NCI-H524 (cell line): ENCODE data around the gene TANGO2.
"Not testable (repeated sequence)": the region's sequence is repeated elsewhere in the genome, so short reads cannot be mapped to it uniquely, and the experiment has no call there.

ENCODE experiments used
- DNase-seq, 2 experiments: peaks; one replicate each; lab custom pipeline; 2025; lab: John Stamatoyannopoulos, UW

TANGO2 gene

GRCh38 chr22:20063271-20064139 lies 42.6 kb downstream of the TANGO2 start:
- DNase-seq = no peak

GRCh38 chr22:20064140-20064480 lies 43.2 kb downstream of the TANGO2 start:
- no peak for DNase-seq

GRCh38 chr22:20064545-20065262 lies 43.8 kb downstream of the TANGO2 start:
- DNase-seq = no peak

- DNase-seq = no peak
These were observed 45.1 kb downstream of the TANGO2 start for GRCh38 chr22:20065896-20066616.

- no peak for DNase-seq
These were observed 45.9 kb downstream of the TANGO2 start for GRCh38 chr22:20066617-20067383.

GRCh38 chr22:20067384-20067682 lies 46.4 kb downstream of the TANGO2 start:
- DNase-seq = not testable (repeated sequence)

GRCh38 chr22:20068640-20069039 lies 47.7 kb downstream of the TANGO2 start:
- no peak for DNase-seq

GRCh38 chr22:20069331-20070042 lies 48.6 kb downstream of the TANGO2 start:
- no peak for DNase-seq

- no peak for DNase-seq
These were observed 50.6 kb downstream of the TANGO2 start for GRCh38 chr22:20071524-20071972.

GRCh38 chr22:20076627-20077172 lies 55.8 kb downstream of the TANGO2 start:
- no peak for DNase-seq

- DNase-seq = peak; percentile 87 to 94
These were observed 59.0 kb downstream of the TANGO2 start, which contains the start of gene DGCR8 for GRCh38 chr22:20079745-20080444. Gene DGCR8, plus strand, starts transcription at chr22:20080241. Its CDS starts 5,723 bp downstream, at chr22:20085964.

GRCh38 chr22:20080445-20080775 lies 59.5 kb downstream of the TANGO2 start:
- peak; percentile 49 to 60 for DNase-seq

GRCh38 chr22:20080776-20081654 lies 60.1 kb downstream of the TANGO2 start:
- DNase-seq = no peak

GRCh38 chr22:20083157-20083890 lies 62.4 kb downstream of the TANGO2 start:
- no peak for DNase-seq

GRCh38 chr22:20083891-20084546 lies 63.1 kb downstream of the TANGO2 start:
- DNase-seq = no peak

- peak in 1 of 2 experiments; percentile 56 for DNase-seq
These were observed 63.9 kb downstream of the TANGO2 start for GRCh38 chr22:20084547-20085413.

- DNase-seq = no peak
These were observed 64.7 kb downstream of the TANGO2 start for GRCh38 chr22:20085651-20086050.
